ENCODE data around the gene AP1B1.

AP1B1 gene

DNA sequence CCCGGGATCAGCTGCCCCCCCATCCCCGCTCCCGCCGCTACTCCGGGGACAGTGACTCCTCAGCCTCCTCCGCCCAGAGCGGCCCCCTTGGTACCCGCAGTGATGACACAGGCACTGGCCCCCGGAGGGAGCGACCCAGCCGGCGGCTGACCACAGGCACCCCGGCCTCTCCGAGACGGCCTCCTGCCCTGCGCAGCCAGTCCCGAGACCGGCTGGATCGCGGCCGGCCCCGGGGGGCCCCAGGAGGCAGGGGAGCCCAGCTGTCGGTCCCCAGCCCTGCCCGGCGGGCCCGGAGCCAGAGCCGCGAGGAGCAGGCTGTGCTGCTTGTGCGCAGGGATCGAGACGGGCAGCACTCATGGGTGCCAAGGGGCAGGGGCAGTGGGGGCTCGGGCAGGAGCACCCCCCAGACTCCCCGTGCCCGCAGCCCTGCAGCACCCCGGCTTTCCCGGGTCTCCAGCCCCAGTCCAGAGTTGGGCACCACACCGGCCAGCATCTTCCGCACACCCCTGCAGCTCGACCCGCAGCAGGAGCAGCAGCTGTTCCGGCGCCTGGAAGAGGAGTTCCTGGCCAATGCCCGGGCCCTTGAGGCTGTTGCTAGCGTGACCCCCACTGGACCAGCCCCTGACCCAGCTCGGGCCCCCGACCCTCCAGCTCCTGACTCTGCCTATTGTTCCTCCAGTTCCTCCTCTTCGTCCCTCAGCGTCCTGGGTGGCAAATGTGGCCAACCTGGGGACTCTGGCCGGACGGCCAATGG, 76.7 kb downstream of the AP1B1 start:
- DNase-seq = no peak

DNA sequence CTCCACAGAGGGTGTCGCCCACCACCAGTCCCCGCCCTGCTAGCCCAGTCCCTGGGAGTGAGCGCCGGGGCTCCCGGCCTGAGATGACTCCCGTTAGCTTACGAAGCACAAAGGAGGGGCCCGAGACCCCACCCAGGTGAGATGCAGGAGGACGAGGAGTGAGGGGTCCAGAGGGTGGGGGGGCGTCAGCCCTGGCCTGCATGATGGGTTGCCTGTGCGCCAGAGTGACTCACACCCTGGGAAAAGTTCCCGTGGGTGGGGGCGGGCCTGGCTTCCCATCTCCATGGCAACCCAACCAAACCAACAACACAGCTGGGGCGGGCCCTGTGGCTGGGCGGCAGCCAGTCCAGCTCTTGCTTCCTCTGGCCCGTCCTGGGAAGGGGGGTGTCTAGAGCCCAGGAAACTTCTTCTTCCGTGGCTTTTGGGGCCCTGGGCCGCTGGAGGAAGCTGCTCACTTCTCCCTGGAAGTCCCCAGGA, 77.5 kb downstream of the AP1B1 start:
- DNase-seq = peak; percentile 11

DNA sequence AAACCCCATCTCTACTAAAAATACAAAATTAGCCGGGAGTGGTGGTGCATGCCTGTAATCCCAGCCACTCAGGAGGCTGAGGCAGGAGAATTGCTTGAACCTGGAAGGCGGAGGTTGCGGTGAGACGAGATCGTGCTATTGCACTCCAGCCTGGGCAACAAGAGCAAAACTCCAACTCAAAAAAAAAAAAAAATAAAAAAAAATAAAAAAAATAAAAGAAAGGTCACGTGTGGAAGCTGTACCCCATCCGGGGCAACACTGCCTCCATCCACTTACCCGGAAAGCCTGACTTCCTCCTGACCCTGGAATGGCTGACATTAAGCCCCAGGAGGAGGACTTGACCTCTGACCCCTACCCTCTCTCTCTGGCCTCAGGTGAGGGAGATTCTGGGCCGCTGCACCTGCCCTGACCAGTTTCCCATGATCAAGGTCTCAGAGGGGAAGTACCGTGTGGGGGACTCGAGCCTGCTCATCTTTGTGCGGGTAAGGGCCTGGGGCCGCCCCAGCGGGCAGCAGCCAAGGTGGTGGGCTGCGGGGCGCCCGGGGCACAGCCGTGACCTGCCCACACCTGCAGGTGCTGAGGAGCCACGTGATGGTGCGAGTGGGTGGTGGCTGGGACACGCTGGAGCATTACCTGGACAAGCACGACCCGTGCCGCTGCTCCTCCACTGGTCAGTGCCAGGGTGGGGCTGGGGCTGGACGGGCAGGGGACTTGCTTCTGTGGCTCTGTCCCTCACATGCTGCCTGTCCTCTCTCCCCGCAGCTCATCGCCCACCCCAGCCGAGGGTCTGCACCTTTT, 78.1 kb downstream of the AP1B1 start:
- no peak for DNase-seq

DNA sequence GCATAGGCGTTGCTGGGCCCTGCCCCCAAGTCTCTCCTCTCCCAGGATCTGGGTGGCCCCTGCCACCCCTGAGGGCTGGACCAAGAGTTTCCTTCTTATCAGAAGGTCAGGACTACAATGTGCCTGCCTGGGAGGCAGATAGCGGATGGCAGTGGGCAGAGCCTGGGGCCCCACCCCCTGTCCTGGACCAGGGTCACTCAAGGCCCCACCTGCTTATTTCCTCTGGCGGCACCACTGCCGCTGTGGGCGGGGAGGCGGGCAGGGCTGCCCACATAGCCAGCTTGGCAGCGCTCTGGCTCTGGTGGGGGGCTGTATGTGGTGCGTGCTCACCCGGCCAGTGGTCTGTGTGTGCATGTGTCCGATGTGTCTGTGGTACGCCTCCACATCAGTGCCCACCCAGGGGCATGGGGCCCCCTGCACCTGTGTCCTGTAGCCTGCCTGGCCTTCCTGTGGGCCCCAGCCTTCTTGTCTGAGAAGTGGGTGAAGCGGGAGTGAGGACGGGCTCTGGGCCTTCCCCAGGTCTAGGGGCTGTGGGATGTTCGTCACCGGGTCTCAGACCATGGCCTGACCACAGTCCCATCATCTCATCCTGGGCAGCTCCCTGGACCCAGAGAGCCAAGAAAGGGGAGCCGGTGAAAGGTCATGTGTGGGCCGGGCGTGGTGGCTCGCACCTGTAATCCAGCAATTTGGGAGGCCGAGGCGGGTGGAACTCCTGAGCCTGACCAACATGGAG, 78.9 kb downstream of the AP1B1 start:
- no peak for DNase-seq

DNA sequence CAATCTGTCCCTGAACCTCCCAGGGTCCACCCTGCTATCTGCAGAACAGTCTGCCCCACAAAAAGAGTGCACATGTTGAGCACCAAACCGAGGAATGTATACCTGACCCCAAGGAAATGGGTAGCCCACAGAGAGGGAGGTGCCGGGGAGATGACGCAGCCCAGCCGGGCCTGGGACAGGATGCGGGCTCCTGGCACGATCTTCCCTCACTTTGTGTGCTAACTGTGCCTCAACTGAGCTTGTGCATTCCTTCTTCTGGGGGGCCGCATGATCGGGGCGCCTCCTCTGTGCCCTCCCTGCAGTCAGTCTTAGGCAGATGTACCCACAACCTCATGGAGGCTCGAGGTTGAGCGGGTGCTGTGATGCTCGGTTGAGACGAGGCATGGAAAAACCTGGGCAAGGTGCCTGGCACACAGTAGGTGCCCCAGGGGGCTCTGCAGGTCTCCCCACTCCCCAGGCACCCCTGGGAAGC, 79.5 kb downstream of the AP1B1 start:
- DNase-seq = no peak

DNA sequence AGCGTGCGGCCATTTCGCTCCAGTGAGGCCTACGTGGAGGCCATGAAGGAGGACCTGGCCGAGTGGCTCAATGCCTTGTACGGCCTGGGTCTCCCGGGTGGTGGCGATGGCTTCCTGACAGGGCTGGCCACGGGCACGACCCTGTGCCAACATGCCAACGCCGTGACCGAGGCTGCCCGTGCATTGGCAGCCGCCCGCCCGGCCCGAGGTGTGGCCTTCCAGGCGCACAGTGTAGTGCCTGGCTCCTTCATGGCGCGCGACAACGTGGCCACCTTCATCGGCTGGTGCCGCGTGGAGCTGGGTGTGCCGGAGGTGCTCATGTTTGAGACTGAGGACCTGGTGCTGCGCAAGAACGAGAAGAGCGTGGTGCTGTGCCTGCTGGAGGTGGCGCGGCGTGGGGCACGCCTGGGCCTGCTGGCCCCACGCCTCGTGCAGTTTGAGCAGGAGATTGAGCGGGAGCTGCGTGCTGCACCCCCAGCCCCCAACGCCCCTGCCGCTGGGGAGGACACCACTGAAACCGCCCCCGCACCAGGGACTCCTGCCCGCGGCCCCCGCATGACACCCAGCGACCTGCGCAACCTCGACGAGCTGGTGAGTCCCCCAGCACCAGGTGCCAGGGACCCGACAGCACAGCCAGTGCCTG, 80.1 kb downstream of the AP1B1 start:
- DNase-seq = no peak

DNA sequence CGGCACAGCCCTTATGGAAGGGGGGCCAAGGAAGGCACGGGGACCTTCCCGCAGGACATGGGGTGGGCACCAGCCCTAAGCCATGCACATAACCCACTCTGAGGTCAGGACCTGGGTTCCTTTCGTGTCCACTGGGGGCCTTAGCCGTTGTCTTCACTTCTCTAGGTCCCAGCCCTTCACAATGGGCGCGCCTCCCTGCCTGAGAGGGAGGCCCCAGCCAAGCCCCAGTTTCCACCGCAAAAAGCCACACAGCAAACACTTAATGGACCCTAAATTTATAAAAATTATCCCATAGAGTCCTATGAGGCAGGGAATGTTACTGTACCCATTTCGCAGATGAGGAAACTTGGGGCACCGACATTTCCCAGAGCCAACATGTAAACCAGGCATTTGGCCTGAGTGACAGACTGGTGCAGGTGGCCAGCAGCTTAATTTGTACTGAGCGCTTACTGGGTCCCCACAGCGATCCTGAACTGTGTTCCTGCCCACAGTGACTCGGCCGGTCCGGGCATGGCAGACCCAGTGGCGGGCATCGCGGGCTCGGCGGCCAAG, 80.7 kb downstream of the AP1B1 start:
- DNase-seq = no peak

DNA sequence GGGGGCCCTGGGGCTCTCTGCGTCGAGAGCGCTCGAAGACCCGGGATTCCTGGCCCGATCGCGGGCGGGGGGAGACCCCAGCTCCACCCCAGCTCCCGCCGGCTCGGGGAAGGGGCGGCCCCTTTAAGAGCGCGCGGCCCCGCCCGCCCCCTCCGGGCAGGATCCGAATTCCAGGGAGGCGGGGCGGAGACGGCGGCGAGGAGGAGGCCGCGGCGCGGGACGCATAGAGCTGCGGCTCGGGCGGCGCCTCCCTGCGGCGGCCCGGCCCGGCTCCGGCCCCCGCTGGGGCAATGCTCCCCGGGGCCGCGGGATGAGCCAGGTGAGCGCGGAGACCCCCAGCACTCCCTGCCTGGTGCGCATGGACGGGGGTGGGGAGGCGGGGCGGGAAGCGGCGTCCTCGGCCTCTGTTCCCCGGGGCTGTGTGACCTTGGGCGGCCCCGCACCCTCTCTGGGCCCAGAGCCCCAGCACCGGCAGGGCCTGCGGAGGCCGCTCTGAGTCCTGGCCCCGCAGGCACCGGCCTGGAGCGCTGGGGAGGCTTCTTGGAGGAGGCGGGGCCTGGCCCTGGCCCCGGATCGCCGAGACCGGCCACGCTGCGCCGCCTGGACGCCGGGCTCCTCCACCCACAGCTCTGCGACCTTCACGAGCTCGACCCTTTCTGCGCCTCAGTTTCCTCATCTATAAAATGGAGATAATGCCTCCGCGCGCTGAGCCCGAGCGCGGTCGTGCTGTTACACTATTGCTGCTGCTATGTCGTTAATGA, 81.4 kb downstream of the AP1B1 start:
- DNase-seq = peak; percentile 14

DNA sequence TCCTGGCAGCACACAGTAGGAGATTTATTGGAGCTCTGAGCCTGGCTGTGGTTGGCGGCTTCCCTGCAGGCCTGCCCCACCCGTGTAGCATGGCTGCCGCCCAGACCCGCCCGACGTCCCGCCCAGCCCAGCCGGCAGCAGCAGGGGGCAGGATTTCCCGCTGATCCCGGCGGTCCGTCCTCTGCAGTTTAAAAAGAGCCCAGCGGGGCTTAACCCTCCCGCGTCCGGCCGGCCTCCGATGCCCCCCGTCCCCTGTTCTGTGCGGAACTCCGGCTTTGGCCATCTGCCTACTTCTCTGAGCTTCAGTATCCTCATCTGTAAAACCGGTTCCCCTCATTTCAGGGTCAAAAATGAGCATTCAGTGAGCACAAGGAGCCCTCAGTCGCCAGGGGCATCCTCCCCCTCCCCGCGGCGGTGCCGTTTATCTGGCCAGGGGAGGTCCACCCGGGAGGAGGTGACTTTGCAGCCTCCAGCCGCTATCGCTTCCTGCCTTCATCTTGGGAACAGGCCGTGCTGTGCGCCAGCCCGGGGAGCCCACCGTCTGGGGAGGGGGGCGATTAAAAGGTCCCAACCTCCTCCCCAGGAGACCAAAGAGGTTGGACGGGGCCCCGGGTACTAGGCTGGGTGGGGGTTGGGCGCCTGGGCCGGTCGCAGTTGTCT, 82.1 kb downstream of the AP1B1 start, which contains the start of gene GAS2L1:
Gene GAS2L1 (plus strand): TSS at position 476 of the 660 bp plus-strand sequence. CDS start 1,456 bp downstream, outside the sequence.
- DNase-seq = no peak

DNA sequence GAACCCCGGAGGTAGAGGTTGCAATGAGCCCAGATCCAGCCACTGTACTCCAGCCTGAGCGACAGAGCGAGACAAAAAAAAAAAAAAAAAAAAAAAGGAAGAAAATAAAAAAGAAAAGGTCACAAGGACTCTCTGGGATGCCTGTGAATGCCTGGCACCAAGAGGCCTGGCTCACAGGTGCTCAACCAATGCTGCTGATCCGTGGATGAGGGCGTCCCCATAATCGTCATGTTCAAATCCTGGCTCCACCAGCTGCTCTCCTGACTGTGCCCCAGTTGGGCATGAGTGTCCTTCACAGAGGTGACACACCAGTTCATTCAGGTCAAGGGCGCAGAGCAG, 82.6 kb downstream of the AP1B1 start:
- no peak for DNase-seq

DNA sequence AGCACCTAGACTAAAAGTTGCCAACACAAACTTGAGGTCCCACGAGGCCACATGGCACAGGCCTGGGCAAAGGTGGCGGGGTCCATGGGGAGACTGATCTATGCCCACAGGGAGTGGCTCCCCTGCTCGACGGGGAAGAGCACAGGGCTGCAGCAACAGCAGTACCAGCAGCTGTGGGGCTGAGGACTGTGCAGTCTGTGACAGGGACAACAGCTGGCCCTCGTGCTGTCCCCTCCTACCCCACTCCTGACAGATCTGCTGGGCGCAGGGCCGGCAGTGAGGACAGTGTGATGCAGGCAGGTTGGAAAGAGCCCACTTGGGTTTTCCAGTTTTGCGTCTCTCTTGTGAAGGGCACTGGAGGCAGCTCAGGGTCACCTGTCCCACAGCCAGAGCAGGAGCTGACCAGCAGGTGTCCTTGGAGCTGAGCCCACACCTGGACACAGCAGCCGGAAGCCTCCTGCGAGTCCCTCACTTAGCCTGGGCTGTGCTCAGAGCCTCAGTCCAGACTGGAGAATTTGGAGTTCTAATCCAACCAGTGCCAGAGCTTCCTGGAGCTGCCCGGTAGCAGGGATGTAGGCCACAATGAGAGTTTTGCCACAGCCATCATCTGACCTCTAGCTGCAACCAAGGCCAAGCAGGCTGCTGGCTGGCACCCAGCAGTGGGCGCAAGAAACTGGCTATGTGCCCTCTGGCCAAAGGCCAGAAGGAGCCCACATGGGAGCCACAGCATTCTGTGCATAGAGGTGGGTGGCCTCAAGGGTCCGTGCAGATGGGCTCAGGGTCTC, 85.5 kb downstream of the AP1B1 start:
- no peak for DNase-seq

DNA sequence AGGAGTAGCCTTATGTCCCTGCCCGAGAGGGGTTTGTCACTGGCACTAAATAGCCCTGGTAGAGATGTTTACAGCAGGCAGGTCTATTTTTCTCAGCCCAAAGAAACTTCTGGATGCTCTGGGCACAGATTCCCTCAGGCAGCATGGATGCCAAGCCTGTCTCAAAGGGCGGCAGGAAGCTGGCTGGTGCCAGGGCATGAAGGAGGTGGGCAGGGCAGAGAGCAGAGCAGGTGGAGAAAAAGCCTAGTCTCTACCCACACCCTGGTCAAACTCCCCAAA, 86.0 kb downstream of the AP1B1 start:
- DNase-seq = no peak

DNA sequence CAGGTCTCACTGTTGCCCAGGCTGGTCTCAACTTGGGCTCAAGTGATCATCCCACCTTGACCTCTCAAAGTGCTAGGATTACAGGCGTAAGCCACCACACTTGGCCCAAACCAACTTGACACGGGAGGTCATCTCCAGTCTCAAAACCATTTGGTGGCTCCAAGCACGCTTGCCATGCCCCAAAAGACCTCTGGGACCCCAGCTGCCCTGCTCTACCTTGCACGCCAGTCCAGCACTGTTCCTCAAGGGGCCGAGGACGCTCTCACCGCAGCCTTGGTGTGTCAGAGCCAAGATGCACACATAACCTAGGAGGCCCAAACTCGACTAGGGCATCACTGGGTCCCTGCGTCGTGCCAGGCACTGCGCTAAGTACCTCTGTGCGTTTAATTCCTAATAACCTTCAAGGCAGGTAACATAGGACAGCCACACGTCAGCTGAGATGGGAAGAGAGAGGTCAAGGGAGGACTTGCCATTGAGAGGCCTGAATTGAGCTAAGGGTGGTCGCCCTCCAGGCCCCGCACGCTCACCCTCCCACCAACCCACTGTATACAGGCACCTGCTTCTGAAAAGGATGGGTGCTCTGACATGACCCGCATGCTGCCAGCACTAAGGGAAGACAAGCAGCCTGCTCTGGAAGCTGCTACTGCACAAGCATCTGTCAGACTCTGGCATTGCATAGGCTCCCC, 86.5 kb downstream of the AP1B1 start:
- no peak for DNase-seq

DNA sequence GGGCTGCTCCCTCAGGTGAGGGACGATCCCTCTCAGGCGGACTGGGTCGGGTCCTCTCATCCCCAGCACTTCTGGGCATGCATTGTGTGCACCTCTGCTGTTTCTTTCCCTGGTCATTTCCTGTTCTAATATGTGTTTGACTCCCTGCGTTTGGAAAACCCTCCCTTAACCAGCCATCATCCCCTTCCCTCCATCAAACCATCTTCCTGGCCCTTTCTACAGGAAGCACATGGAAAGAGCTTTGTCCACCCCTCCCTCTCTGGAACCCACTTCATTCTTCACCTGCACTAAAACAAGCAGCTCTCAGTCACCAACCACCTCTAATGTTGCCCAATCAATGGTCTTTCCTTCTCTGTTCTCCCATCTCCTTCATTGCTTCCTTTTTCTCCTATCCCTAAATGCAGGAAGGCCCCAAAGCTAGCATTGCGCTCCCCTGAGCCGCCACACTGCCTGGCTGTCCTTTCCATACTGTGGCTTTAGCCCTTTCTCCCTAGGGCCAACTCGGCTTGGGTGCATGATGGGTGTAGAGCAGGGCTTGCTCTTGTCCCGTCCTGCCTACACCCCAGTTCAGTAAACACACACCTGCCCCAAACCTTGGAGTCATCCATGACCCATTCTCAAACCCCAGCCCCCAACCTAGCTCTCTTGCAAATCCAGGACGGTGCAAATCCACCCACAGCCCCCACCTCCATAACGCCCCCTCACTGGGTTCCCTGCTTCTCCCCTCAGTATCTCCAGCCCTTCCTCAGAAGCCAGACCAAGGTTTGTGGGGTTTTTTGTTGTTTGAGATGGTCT, 87.4 kb downstream of the AP1B1 start:
- no peak for DNase-seq

DNA sequence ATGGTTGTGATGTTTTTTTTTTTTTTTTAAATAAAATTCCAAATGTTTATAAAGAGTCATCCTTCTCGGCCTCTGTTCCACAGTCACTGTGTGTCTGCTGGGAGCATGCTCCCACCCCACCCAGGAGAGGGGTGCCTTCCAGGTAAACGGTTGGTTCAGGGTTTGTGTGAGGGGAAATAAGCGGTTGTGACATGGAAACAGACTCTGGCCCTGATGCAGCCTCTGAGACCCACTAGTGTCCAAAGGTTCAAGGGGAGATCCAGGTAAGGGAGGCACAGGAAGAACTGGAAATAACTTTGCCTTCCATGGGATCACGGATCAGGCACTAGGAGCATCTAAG, 87.9 kb downstream of the AP1B1 start:
- DNase-seq = no peak

DNA sequence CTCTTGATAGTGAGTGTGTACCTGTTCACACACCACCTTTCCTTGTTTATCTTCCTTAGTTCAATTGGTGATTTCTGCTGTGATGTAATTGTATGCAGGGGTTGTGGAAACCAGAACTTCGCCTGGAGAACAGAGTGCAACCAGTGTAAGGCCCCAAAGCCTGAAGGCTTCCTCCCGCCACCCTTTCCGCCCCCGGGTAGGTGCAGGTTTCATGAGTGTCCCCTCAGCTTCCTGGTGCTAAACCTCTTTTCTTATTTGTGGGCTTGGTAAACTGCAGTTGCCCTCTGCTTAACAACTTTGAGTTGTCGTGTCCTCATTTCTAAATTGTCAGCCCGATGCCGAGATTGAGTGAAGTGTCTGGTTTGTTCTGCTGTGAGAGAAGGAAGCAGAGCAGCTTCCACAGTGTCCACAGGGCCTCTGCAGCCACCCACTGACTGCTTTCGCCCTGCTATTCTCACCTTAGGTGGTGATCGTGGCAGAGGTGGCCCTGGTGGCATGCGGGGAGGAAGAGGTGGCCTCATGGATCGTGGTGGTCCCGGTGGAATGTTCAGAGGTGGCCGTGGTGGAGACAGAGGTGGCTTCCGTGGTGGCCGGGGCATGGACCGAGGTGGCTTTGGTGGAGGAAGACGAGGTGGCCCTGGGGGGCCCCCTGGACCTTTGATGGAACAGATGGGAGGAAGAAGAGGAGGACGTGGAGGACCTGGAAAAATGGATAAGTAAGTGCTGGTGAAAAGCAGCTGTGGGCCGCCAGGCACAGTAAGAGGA, 89.1 kb downstream of the AP1B1 start:
- DNase-seq = no peak

DNA sequence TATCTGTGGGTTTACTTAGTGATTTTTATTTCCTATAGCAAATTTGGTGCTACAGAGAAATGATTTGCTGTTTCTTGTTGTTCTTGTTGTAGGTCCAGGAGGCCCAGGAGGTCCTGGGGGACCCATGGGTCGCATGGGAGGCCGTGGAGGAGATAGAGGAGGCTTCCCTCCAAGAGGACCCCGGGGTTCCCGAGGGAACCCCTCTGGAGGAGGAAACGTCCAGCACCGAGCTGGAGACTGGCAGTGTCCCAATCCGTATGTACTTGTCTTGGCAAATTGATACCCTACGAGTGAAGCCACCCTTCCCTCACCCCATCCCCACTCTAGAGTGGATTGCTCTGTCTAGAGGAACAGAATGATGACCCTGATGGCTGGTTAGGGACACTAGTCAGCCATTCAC, 89.7 kb downstream of the AP1B1 start:
- DNase-seq = no peak

DNA sequence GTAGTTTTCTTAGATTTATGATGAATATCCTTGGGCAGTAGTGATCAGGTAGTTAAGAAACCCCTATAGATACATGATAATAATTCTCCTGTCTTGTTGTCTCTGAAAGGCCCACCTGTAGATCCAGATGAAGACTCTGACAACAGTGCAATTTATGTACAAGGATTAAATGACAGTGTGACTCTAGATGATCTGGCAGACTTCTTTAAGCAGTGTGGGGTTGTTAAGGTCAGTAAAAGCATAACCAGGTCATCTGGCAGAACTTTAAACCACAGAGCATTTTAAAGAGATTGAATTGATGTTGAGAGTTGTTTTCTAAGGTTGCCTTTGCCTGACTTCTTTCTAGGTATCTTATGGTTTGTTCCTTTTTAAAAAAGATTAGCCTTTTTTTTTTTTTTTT, 96.0 kb downstream of the AP1B1 start:
- DNase-seq = no peak

DNA sequence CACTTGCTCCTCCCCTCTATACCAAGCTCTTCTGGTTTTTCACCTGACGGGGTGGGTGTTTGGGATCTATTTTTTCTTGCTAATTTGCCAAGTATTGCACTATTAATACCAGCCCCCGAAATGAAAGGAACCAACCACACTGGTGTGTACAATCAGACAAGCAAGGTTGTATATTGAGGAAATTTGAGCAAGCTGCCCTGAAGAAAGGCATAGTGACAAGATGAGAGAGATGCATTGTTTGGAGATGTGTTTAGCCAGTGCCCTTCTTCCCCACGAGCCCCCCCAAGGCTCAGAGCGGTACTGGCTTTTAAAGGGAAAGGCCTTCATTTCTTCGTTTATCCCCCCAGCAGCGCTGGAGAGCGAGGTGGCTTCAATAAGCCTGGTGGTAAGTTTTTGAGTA, 97.2 kb downstream of the AP1B1 start:
- no peak for DNase-seq

Measured in NCI-H2029 treated with DMSO at 0.1 percent for 48 hours (cell line).